Psoas muscle (tissue), 8 donors: ENCODE results near the gene SLC43A2. TPM values are rescaled to one million over a fixed set of nuclear protein-coding genes. Genes with fewer than 3 reads are reported as not detected.
"Not testable (repeated sequence)": the region's sequence is repeated elsewhere in the genome, so short reads cannot be mapped to it uniquely, and the experiment has no call there.

Experiments
- ATAC-seq, 4 donors: fragments of 200-7000 bp; cut with Tn5 transposase; one replicate each; pipeline ENCODE4 v1.9.1; 2020; ENCODE audit warnings: moderate library complexity in 3 of 4, mild to moderate bottlenecking in 2 of 4
- DNase-seq, 2 donors: peaks; one replicate each; pipeline ENCODE4 v3.0.0-alpha.2; 2020
- H3K27ac ChIP-seq: fragments of 200-600 bp; one replicate; pipeline ENCODE4 v1.8.0; 2022
- H3K27me3 ChIP-seq, 3 donors: fragments of 200-600 bp in 1 of 3; one replicate each; pipeline versions ENCODE4 v1.6.1 to v1.8.0; 2013 to 2022; ENCODE audit warnings: low read length in 2 of 3, mild to moderate bottlenecking in 2 of 3, moderate library complexity in 1 of 3; ENCODE audit not compliant: insufficient read depth in 3 of 3
- H3K36me3 ChIP-seq, 2 donors: fragments of 200-600 bp in 1 of 2; one replicate each; pipeline versions ENCODE4 v1.6.1 to v1.8.0; 2013 to 2022; ENCODE audit warnings: low read depth in 1 of 2, mild to moderate bottlenecking in 1 of 2, moderate library complexity in 1 of 2; ENCODE audit not compliant: insufficient read depth in 1 of 2
- H3K4me1 ChIP-seq: fragments of 200-600 bp; one replicate; pipeline ENCODE4 v1.8.0; 2022
- H3K4me3 ChIP-seq: fragments of 200-600 bp; one replicate; pipeline ENCODE4 v1.8.0; 2022; ENCODE audit warnings: mild to moderate bottlenecking
- H3K9me3 ChIP-seq: fragments of 200-600 bp; one replicate; pipeline ENCODE4 v1.8.0; 2022
- WGBS, 3 donors: extraction: QIAGEN DNeasy Blood & Tissue Kit; methylation state at CpG; one replicate each; pipeline versions ENCODE4 v1.1.6 to v1.1.7; 2013; 5-methylcytosine and 5-hydroxymethylcytosine counted together
- intact Hi-C, 2 donors: fragments of 100-400 bp; cut with DNase I; formaldehyde crosslinking; loops; one replicate each; pipeline versions ENCODE4 v1.11.0 to v1.14.2; 2022
- polyA plus RNA-seq, 3 donors: library from polyadenylated mRNA; stranded (reverse); fragments of 200-250 nt; gene quantifications; one replicate each; pipeline ENCODE4 v1.2.3, GENCODE V29; 2013
- total RNA-seq, 4 donors: library from RNA; stranded (reverse); fragmentation: NEBNext Ultra II Directional in 2 of 4; extraction: Animal tissue kit (Norgen Biotek cat#: 25700) in 2 of 4; gene quantifications; one replicate each; pipeline versions ENCODE4 v1.2.1 to v1.2.4, GENCODE V29; 2021 to 2023
- TF ChIP-seq, protein P1 (sequence below): fragments of 200-600 bp; IDR thresholded peaks from one replicate; pipeline ENCODE4 v1.8.0; 2022; ENCODE audit warnings: antibody characterized with exemption
- donor health status: healthy with polysubstance abuse.
- donor health status: DM: no; HTN: no; CAD: no; lungs with moderate emphysema.
- donor health status: Bipolar disorder and iron deficiency.
- donor health status: healthy.
- donor health status: DM: yes; HTN: yes; CAD: no.
- donor health status: DM: no; HTN: no; CAD: no.
- donor health status: DM: no; HTN: no; CAD: no.
- donor health status: DM: yes; HTN: yes; CAD: no.

Gene SLC43A2
- total and polyA plus RNA-seq, 7 donors = 9.5 to 70.5 (median 21.7) TPM

DNA sequence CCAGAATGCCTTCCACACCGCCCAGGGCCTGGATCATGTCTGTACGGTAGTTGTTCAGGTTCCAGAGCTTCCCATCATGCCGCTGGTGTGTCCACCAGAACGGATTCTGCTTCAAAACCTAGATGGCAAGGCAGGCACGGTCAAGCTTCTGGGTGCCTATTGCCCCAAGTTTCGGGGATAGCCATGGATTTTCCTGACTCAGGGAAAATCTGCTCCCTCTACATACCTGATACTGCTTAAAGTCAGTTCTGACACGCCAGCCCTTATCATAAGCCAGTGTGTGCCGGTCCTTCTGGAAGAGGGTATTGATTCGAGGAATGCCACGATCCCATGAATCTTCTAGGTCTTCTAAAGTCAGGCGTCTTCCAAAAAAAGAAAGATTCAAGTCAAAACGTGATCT is 32.4 kb upstream of the SLC43A2 start:
- Histone ChIP-seq H3K4me3 (no peak overlapping the region), H3K36me3 (peaks cover 24 to 100% of the 10 kb centered on the region in 2 donors), H3K27ac (no peak overlapping the region), H3K27me3 (no peaks in the 10 kb centered on the region), H3K4me1 (no peaks in the 10 kb centered on the region), H3K9me3 (no peaks in the 10 kb centered on the region)
- 93 to 97% (median 93%) methylated on average over 12 of the region's 12 CpGs for WGBS, 3 donors
- no peak for DNase-seq
- TF ChIP-seq, protein P1, sequence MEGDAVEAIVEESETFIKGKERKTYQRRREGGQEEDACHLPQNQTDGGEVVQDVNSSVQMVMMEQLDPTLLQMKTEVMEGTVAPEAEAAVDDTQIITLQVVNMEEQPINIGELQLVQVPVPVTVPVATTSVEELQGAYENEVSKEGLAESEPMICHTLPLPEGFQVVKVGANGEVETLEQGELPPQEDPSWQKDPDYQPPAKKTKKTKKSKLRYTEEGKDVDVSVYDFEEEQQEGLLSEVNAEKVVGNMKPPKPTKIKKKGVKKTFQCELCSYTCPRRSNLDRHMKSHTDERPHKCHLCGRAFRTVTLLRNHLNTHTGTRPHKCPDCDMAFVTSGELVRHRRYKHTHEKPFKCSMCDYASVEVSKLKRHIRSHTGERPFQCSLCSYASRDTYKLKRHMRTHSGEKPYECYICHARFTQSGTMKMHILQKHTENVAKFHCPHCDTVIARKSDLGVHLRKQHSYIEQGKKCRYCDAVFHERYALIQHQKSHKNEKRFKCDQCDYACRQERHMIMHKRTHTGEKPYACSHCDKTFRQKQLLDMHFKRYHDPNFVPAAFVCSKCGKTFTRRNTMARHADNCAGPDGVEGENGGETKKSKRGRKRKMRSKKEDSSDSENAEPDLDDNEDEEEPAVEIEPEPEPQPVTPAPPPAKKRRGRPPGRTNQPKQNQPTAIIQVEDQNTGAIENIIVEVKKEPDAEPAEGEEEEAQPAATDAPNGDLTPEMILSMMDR = no peak
- intact Hi-C loops = loop anchor here in 1 of 2 donors (10.0 kb wide), 2 partner anchors 364 to 654 kb away; partner anchors contain the start of gene RTN4RL1
- no peak for ATAC-seq

DNA sequence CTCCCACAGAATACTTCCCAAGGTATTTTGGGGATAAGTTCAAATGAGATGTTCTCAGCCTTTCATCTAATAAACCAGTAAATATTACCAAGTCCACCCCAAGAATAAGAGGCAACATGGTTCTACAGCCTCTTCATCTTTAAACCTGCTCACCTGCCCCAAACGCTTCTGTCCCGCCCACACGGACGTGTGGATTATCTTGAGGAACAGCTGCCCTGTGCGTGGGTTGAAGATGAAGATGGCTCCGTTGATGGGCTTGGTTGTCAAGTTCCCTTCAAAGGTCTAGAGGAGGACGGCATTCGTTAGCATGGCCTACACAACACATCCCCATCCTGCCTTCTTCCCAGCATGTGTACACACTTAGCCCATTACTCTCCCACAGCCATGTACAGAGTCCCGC is 29.5 kb upstream of the SLC43A2 start:
- TF ChIP-seq, protein P1 = no peak
- H3K4me1 ChIP-seq = no peaks in the 10 kb centered on the region
- H3K4me3 ChIP-seq = no peak overlapping the region
- no peak overlapping the region for H3K27ac ChIP-seq
- intact Hi-C loops = no loop called here
- H3K27me3 ChIP-seq = no peaks in the 10 kb centered on the region
- H3K9me3 ChIP-seq = no peaks in the 10 kb centered on the region
- DNase-seq = no peak
- 92% methylated on average over 9 of the region's 9 CpGs for WGBS, 3 donors
- no peak for ATAC-seq
- peaks cover 36 to 100% of the 10 kb centered on the region in 2 donors for H3K36me3 ChIP-seq

GRCh38 chr17:1653735-1654134 is 25.1 kb upstream of the SLC43A2 start:
- TF ChIP-seq, protein P1 = no peak
- no peaks in the 10 kb centered on the region for H3K9me3 ChIP-seq
- H3K4me1 ChIP-seq = peaks cover 16% of the 10 kb centered on the region
- H3K27me3 ChIP-seq = no peaks in the 10 kb centered on the region
- no peak for DNase-seq
- no peak for ATAC-seq
- H3K36me3 ChIP-seq = peaks cover 23 to 87% of the 10 kb centered on the region in 2 donors
- 85 to 88% (median 86%) methylated on average over 14 of the region's 14 CpGs for WGBS, 3 donors
- intact Hi-C loops = no loop called here
- peak overlapping the region; percentile 23 for H3K27ac ChIP-seq
- H3K4me3 ChIP-seq = no peak overlapping the region

GRCh38 chr17:1652794-1653193 is 24.2 kb upstream of the SLC43A2 start:
- WGBS, 3 donors = 78 to 87% (median 80%) methylated on average over 7 of the region's 7 CpGs
- ATAC-seq, H3K27me3 ChIP-seq, H3K4me3 ChIP-seq, DNase-seq, H3K9me3 ChIP-seq, intact Hi-C loops: not testable (repeated sequence)
- Histone ChIP-seq H3K27ac (peak overlapping the region; percentile 100), H3K4me1 (peaks cover 19% of the 10 kb centered on the region), H3K36me3 (peaks cover 23 to 77% of the 10 kb centered on the region in 2 donors)

DNA sequence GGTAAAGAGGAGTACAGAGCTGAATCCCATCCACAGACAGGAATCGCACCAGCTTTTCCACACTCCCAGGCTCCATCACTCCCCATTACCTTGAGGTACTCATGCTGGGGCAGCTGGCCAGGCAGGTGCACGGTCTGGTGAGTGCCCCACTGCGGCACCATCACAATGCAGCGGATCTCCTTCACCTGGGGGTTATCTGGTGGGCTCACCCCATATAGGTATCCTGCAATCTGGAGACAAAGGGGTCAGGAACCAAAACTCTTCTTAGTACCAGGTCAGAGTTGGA is 22.9 kb upstream of the SLC43A2 start:
- Histone ChIP-seq H3K4me3 (no peak overlapping the region), H3K27ac (peak overlapping the region; percentile 100), H3K9me3 (no peaks in the 10 kb centered on the region), H3K27me3 (no peaks in the 10 kb centered on the region), H3K4me1 (peaks cover 23% of the 10 kb centered on the region), H3K36me3 (peaks cover 17 to 77% of the 10 kb centered on the region in 2 donors)
- ATAC-seq (no peak), DNase-seq (no peak)
- TF ChIP-seq, protein P1 = no peak
- intact Hi-C loops = loop anchor here in 1 of 2 donors (2.0 kb wide), 1 partner anchor 17 kb away; no protein-coding TSS in a partner anchor
- 90 to 95% (median 93%) methylated on average over 4 of the region's 4 CpGs for WGBS, 3 donors
